GM21723 (cell line): ENCODE data around the gene SLC29A2.
A peak's percentile ranks its signal among the peaks of the same experiment; 100 is the strongest.

Source experiments
- ATAC-seq: cut with Tn5 transposase; IDR thresholded peaks from one replicate; pipeline ENCODE4 v1.9.1; 2021; ENCODE audit warnings: mild to moderate bottlenecking, moderate library complexity; ENCODE audit not compliant: unreplicated experiment

SLC29A2 gene

GRCh38 chr11:66371627-66372415 lies at the start of gene SLC29A2:
SLC29A2 (minus strand) TSS chr11:66371760; CDS start chr11:66371591, 169 bp downstream.
- peak; percentile 76 for ATAC-seq

GRCh38 chr11:66420671-66421476 lies 49.3 kb upstream of the SLC29A2 start, which contains the start of gene NPAS4:
NPAS4 (plus strand) TSS chr11:66421035; CDS start chr11:66421180, 145 bp downstream.
- no peak for ATAC-seq

GRCh38 chr11:66419825-66420224 lies 48.3 kb upstream of the SLC29A2 start:
- no peak for ATAC-seq

GRCh38 chr11:66418986-66419308 lies 47.4 kb upstream of the SLC29A2 start:
- no peak for ATAC-seq

- ATAC-seq = no peak
Measured at GRCh38 chr11:66418168-66418985, 46.8 kb upstream of the SLC29A2 start.

- ATAC-seq = no peak
Measured at GRCh38 chr11:66417000-66417399, 45.4 kb upstream of the SLC29A2 start.

- ATAC-seq = no peak
Measured at GRCh38 chr11:66415423-66415822, 43.9 kb upstream of the SLC29A2 start.

- ATAC-seq = no peak
Measured at GRCh38 chr11:66414120-66414934, 42.8 kb upstream of the SLC29A2 start.

- ATAC-seq = no peak
Measured at GRCh38 chr11:66413167-66413566, 41.6 kb upstream of the SLC29A2 start.

GRCh38 chr11:66412110-66412509 lies 40.5 kb upstream of the SLC29A2 start:
- ATAC-seq = no peak

- ATAC-seq = no peak
Measured at GRCh38 chr11:66411323-66411722, 39.8 kb upstream of the SLC29A2 start.

- ATAC-seq = no peak
Measured at GRCh38 chr11:66410191-66410590, 38.6 kb upstream of the SLC29A2 start.

GRCh38 chr11:66409226-66409625 lies 37.7 kb upstream of the SLC29A2 start:
- ATAC-seq = no peak

- ATAC-seq = peak; percentile 65
Measured at GRCh38 chr11:66408488-66409214, 37.1 kb upstream of the SLC29A2 start.

GRCh38 chr11:66407651-66408050 lies 36.1 kb upstream of the SLC29A2 start:
- no peak for ATAC-seq

- ATAC-seq = no peak
Measured at GRCh38 chr11:66393954-66394353, 22.4 kb upstream of the SLC29A2 start.

- no peak for ATAC-seq
Measured at GRCh38 chr11:66391322-66391721, 19.8 kb upstream of the SLC29A2 start.

GRCh38 chr11:66388780-66389386 lies 17.3 kb upstream of the SLC29A2 start:
- ATAC-seq = no peak
